IPS-18a (cell line): Measurements from ENCODE around the gene ALPG.
"Not testable (repeated sequence)": the region's sequence is repeated elsewhere in the genome, so short reads cannot be mapped to it uniquely, and the experiment has no call there.

Experiments
- H3K27ac ChIP-seq: one replicate; pipeline ENCODE4 v1.5.1; 2013; ENCODE audit warnings: low read length
- H3K27me3 ChIP-seq: one replicate; pipeline ENCODE4 v1.6.1; 2013; ENCODE audit warnings: mild to moderate bottlenecking, low read length; ENCODE audit not compliant: control insufficient read depth, insufficient read depth
- H3K36me3 ChIP-seq: one replicate; pipeline ENCODE4 v1.6.1; 2013; ENCODE audit warnings: low read depth, low read length; ENCODE audit not compliant: control insufficient read depth
- H3K4me1 ChIP-seq: one replicate; pipeline ENCODE4 v1.6.1; 2013; ENCODE audit warnings: low read depth, low read length; ENCODE audit not compliant: control insufficient read depth
- H3K4me3 ChIP-seq: one replicate; pipeline ENCODE4 v1.5.1; 2013; ENCODE audit warnings: low read length
- H3K9ac ChIP-seq: one replicate; pipeline ENCODE4 v1.6.1; 2013; ENCODE audit warnings: mild to moderate bottlenecking, low read length, moderate library complexity
- H3K9me3 ChIP-seq: one replicate; pipeline ENCODE4 v1.6.1; 2013; ENCODE audit warnings: low read depth, low read length; ENCODE audit not compliant: control insufficient read depth

The ALPG gene

GRCh38 chr2:232408269-232408668 is 1.6 kb downstream of the ALPG start:
- H3K27ac ChIP-seq, H3K4me1 ChIP-seq, H3K27me3 ChIP-seq, H3K4me3 ChIP-seq, H3K9me3 ChIP-seq, H3K36me3 ChIP-seq, H3K9ac ChIP-seq: not testable (repeated sequence)

- not testable (repeated sequence) for H3K9me3 ChIP-seq, H3K27me3 ChIP-seq, H3K36me3 ChIP-seq, H3K4me3 ChIP-seq, H3K27ac ChIP-seq, H3K9ac ChIP-seq, H3K4me1 ChIP-seq
Measured at GRCh38 chr2:232409617-232410016, 3.0 kb downstream of the ALPG start.

- no peaks in the 10 kb centered on the region for H3K9me3 ChIP-seq
- no peak overlapping the region for H3K4me3 ChIP-seq
- no peaks in the 10 kb centered on the region for H3K4me1 ChIP-seq
- no peak overlapping the region for H3K9ac ChIP-seq
- H3K36me3 ChIP-seq, result peaks cover 6% of the 10 kb centered on the region
- no peaks in the 10 kb centered on the region for H3K27me3 ChIP-seq
- no peak overlapping the region for H3K27ac ChIP-seq
Measured at GRCh38 chr2:232410238-232410900, 3.7 kb downstream of the ALPG start.

- H3K9ac ChIP-seq, result no peak overlapping the region
- H3K4me1 ChIP-seq, result no peaks in the 10 kb centered on the region
- peaks cover 1% of the 10 kb centered on the region for H3K27me3 ChIP-seq
- no peak overlapping the region for H3K27ac ChIP-seq
- H3K9me3 ChIP-seq, result no peaks in the 10 kb centered on the region
- H3K36me3 ChIP-seq, result peaks cover 23% of the 10 kb centered on the region
- no peak overlapping the region for H3K4me3 ChIP-seq
Measured at GRCh38 chr2:232411901-232412629, 5.4 kb downstream of the ALPG start.

- Histone ChIP-seq H3K27me3 (peaks cover 10% of the 10 kb centered on the region), H3K27ac (no peak overlapping the region), H3K36me3 (peaks cover 28% of the 10 kb centered on the region), H3K4me3 (no peak overlapping the region), H3K9me3 (no peaks in the 10 kb centered on the region), H3K4me1 (no peaks in the 10 kb centered on the region), H3K9ac (no peak overlapping the region)
Measured at GRCh38 chr2:232412986-232413385, 6.3 kb downstream of the ALPG start.

- H3K9ac ChIP-seq, result no peak overlapping the region
- no peak overlapping the region for H3K4me3 ChIP-seq
- no peaks in the 10 kb centered on the region for H3K4me1 ChIP-seq
- peaks cover 28% of the 10 kb centered on the region for H3K36me3 ChIP-seq
- no peak overlapping the region for H3K27ac ChIP-seq
- peaks cover 32% of the 10 kb centered on the region for H3K27me3 ChIP-seq
- H3K9me3 ChIP-seq, result peaks cover 2% of the 10 kb centered on the region
Measured at GRCh38 chr2:232415138-232415690, 8.6 kb downstream of the ALPG start.

- Histone ChIP-seq H3K4me1 (no peaks in the 10 kb centered on the region), H3K9ac (no peak overlapping the region), H3K27me3 (peaks cover 39% of the 10 kb centered on the region), H3K4me3 (no peak overlapping the region), H3K27ac (no peak overlapping the region), H3K36me3 (peaks cover 28% of the 10 kb centered on the region), H3K9me3 (peaks cover 3% of the 10 kb centered on the region)
Measured at GRCh38 chr2:232415736-232416520, 9.3 kb downstream of the ALPG start.

GRCh38 chr2:232416521-232417470 is 10.2 kb downstream of the ALPG start:
- peaks cover 47% of the 10 kb centered on the region for H3K27me3 ChIP-seq
- no peak overlapping the region for H3K9ac ChIP-seq
- H3K36me3 ChIP-seq, result peaks cover 28% of the 10 kb centered on the region
- H3K4me3 ChIP-seq, result no peak overlapping the region
- peaks cover 3% of the 10 kb centered on the region for H3K9me3 ChIP-seq
- H3K27ac ChIP-seq, result no peak overlapping the region
- peaks cover 2% of the 10 kb centered on the region for H3K4me1 ChIP-seq

GRCh38 chr2:232417489-232417888 is 10.8 kb downstream of the ALPG start:
- Histone ChIP-seq H3K4me1 (peaks cover 9% of the 10 kb centered on the region), H3K9me3 (peaks cover 10% of the 10 kb centered on the region), H3K9ac (no peak overlapping the region), H3K36me3 (peaks cover 24% of the 10 kb centered on the region), H3K27ac (no peak overlapping the region), H3K27me3 (peaks cover 54% of the 10 kb centered on the region), H3K4me3 (no peak overlapping the region)

- H3K9me3 ChIP-seq, result peaks cover 13% of the 10 kb centered on the region
- H3K27me3 ChIP-seq, result peaks cover 58% of the 10 kb centered on the region
- H3K36me3 ChIP-seq, result peaks cover 24% of the 10 kb centered on the region
- H3K27ac ChIP-seq, result no peak overlapping the region
- peak overlapping the region; percentile 79 for H3K4me3 ChIP-seq
- H3K4me1 ChIP-seq, result peaks cover 14% of the 10 kb centered on the region
- no peak overlapping the region for H3K9ac ChIP-seq
Measured at GRCh38 chr2:232418056-232418455, 11.4 kb downstream of the ALPG start.
